Right lobe of liver (tissue), 6 donors: ENCODE measurements around the gene BLOC1S6. TPM values are rescaled to one million over a fixed set of nuclear protein-coding genes. Genes with fewer than 3 reads are reported as not detected.
A peak's percentile ranks its signal among the peaks of the same experiment; 100 is the strongest.

Experiments
- ATAC-seq, 4 donors: fragments of 200-7000 bp; cut with Tn5 transposase; one replicate each; pipeline ENCODE4 v1.9.1; 2020; ENCODE audit warnings: mild to moderate bottlenecking in 4 of 4, moderate library complexity in 4 of 4
- DNase-seq, 3 donors: peaks; one replicate each; pipeline ENCODE4 v3.0.0-alpha.2; 2020
- H3K27ac ChIP-seq, 3 donors: fragments of 200-600 bp; one replicate each; pipeline ENCODE4 v1.8.0; 2022
- H3K27me3 ChIP-seq, 2 donors: fragments of 200-600 bp; one replicate each; pipeline ENCODE4 v1.8.0; 2022
- H3K36me3 ChIP-seq, 4 donors: fragments of 200-600 bp; sonication (generic) in 1 of 4; one replicate each; pipeline versions ENCODE4 v1.5.1 to v1.8.0; 2017 to 2022; ENCODE audit warnings: control low read depth in 1 of 4
- H3K4me1 ChIP-seq, 4 donors: fragments of 200-600 bp; sonication (generic) in 1 of 4; one replicate each; pipeline versions ENCODE4 v1.5.1 to v1.8.0; 2017 to 2022; ENCODE audit warnings: control low read depth in 1 of 4
- H3K4me3 ChIP-seq, 3 donors: fragments of 200-600 bp; one replicate each; pipeline ENCODE4 v1.8.0; 2022
- H3K9me3 ChIP-seq, 4 donors: fragments of 200-600 bp; sonication (generic) in 1 of 4; one replicate each; pipeline versions ENCODE4 v1.5.1 to v1.8.0; 2017 to 2022; ENCODE audit warnings: control low read depth in 1 of 4
- CTCF ChIP-seq, 4 donors: fragments of 200-600 bp in 3 of 4; fragments of 450-650 bp in 1 of 4; IDR thresholded peaks; one replicate each; pipeline versions ENCODE4 v1.5.1 to v1.8.0; 2016 to 2022; ENCODE audit warnings: antibody characterized with exemption in 4 of 4, mild to moderate bottlenecking in 2 of 4
- POLR2A ChIP-seq: fragments of 450-650 bp; IDR thresholded peaks from one replicate; pipeline ENCODE4 v1.6.1; 2017; ENCODE audit warnings: antibody characterized with exemption, mild to moderate bottlenecking
- WGBS: methylation state at CpG from one replicate; pipeline ENCODE4 v1.1.6; 2018; ENCODE audit warnings: low coverage, low lambda C conversion rate; ENCODE audit not compliant: insufficient coverage; ENCODE audit errors: missing lambda C conversion rate; 5-methylcytosine and 5-hydroxymethylcytosine counted together
- intact Hi-C, 2 donors: fragments of 100-400 bp; cut with DNase I; formaldehyde crosslinking; loops; one replicate each; pipeline versions ENCODE4 v1.11.2 to v1.14.1; 2022
- small RNA-seq, 2 experiments: library from RNA; depleted of rRNA; stranded (forward); fragments of <200 nt; gene quantifications; one replicate each; pipeline ENCODE3, GENCODE V24; 2016
- total RNA-seq, 6 experiments: library from RNA; depleted of rRNA in 2 of 6; stranded (reverse); fragments of >200 nt in 2 of 6; fragmentation: NEBNext Ultra II Directional in 3 of 6; extraction: Animal tissue kit (Norgen Biotek cat#: 25700) in 3 of 6; gene quantifications; one replicate each; pipeline versions ENCODE4 v1.1.0 to v1.2.4, GENCODE V29; 2016 to 2023
- donor health status: DM: no; HTN: yes; CAD: no.
- donor health status: DM: no; HTN: no; CAD: no.
- donor health status: DM: no; HTN: no; CAD: no.
- donor health status: DM: no; HTN: yes; CAD: no.
- donor health status: DM: no; HTN: yes; CAD: no.

Gene BLOC1S6
- total RNA-seq, 6 experiments from 2014 or later: 15.9 to 33.7 (median 24.3) TPM

GRCh38 chr15:45653702-45654424 is 66.7 kb downstream of the BLOC1S6 start:
- TF ChIP-seq POLR2A (no peak), CTCF (IDR thresholded peaks at IDR 0.05) (no peak)
- peak; percentile 21 to 56 (median 42) for ATAC-seq
- peaks cover 0 to 23% (median 11%) of the 10 kb centered on the region in 4 donors for H3K4me1 ChIP-seq

GRCh38 chr15:45654749-45655148 is 67.6 kb downstream of the BLOC1S6 start:
- intact Hi-C loops: no loop called here
- WGBS: 88% methylated on average over 5 of the region's 6 CpGs
- H3K4me3 ChIP-seq: no peak overlapping the region
- H3K36me3 ChIP-seq: no peaks in the 10 kb centered on the region
- no peak overlapping the region for H3K27ac ChIP-seq
- DNase-seq (no peak), ATAC-seq (no peak)
- H3K9me3 ChIP-seq: no peaks in the 10 kb centered on the region
- H3K4me1 ChIP-seq: peaks cover 0 to 14% (median 7%) of the 10 kb centered on the region in 4 donors
- TF ChIP-seq CTCF (IDR thresholded peaks at IDR 0.05): no peak
- TF ChIP-seq POLR2A: no peak
- no peaks in the 10 kb centered on the region for H3K27me3 ChIP-seq

More at GRCh38 chr15:45653702-45654424, 66.7 kb downstream of the BLOC1S6 start:
- Histone ChIP-seq H3K4me3 (no peak overlapping the region), H3K27ac (no peak overlapping the region), H3K9me3 (no peaks in the 10 kb centered on the region), H3K27me3 (no peaks in the 10 kb centered on the region), H3K36me3 (no peaks in the 10 kb centered on the region)
- intact Hi-C loops: no loop called here
- no peak for DNase-seq
- 52% methylated on average over 3 of the region's 3 CpGs for WGBS

DNA sequence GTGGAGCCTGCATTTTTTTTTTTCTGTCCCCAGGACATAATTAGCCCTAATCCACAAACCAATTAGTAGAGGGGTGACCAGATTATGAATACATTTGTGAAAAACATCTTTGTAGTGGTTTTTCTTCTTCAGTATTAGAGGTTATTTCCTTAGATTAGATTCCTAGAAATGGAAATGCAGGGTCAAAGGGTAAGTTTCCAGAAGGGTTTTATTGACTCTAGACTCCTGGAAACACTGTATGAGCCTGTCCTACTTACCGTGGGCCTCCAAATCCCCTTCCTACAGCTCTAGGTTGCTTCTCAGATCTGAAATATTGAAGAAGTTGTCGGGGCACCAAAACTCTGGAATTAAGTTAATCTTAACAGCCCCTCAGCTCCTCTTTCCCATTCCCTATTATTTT is 70.1 kb downstream of the BLOC1S6 start:
- Histone ChIP-seq H3K4me1 (peaks cover 0 to 24% (median 10%) of the 10 kb centered on the region in 4 donors), H3K9me3 (no peaks in the 10 kb centered on the region), H3K4me3 (no peak overlapping the region), H3K27ac (no peak overlapping the region), H3K36me3 (peaks cover 0 to 8% (median 2%) of the 10 kb centered on the region in 4 donors), H3K27me3 (no peaks in the 10 kb centered on the region)
- DNase-seq (no peak), ATAC-seq (peak in 1 of 4 donors; percentile 18)
- WGBS: 60% methylated on average over 2 of the region's 2 CpGs
- TF ChIP-seq CTCF (IDR thresholded peaks at IDR 0.05) (no peak), POLR2A (no peak)
- intact Hi-C loops: no loop called here

DNA sequence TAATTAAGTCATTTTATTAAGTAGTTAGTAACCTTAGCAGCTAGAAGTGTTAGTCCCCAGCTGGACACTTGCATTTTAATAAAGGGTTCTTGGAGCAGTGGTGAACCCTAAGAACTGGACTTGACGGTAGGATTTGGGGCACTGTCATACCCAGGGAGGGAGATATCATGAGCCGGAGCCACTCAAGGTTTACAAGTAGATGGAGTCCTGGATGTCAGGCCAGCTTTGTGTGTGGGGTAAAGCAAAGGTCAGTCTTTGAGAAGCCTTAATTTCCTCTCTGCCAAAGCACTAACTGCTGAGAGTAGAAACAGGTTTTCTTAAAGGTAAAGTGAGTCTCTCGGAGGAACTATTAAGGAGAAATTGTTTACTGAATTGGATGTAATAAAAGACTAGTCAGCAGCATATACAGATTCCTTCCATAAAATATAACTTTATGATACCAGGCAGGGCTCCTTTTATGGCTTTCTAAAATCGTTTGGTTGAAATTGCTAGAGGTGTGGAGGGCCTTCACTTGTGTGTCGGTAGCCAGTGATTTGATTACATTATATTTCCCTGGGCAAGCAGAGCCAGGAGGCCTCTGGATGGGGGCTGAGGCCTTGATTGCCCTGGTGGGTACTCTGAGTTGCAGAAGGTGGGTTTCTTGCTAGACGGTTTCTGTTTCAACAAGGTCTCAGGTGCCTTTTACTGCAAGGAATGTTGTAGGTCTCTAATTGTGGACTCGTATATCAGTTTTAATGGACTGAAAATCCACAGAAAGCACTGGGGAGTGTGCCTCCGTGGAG is 70.8 kb downstream of the BLOC1S6 start:
- Histone ChIP-seq H3K4me1 (peaks cover 0 to 24% (median 10%) of the 10 kb centered on the region in 4 donors), H3K27me3 (no peaks in the 10 kb centered on the region), H3K27ac (no peak overlapping the region), H3K9me3 (no peaks in the 10 kb centered on the region), H3K36me3 (peaks cover 0 to 15% (median 2%) of the 10 kb centered on the region in 4 donors), H3K4me3 (no peak overlapping the region)
- TF ChIP-seq CTCF (IDR thresholded peaks at IDR 0.05): no peak
- no peak for TF ChIP-seq POLR2A
- WGBS: 74% methylated on average over 7 of the region's 8 CpGs
- ATAC-seq (no peak), DNase-seq (no peak)
- intact Hi-C loops: no loop called here

Small RNAs within 50 kb of the gene (small RNA-seq; reads per million reads assigned to genes)
- 0 reads per million in 2 experiments for gene DPPA5P2
- 0 reads per million in 2 experiments for gene RF00019

Other genes starting within 250 kb of the BLOC1S6 start
- 1,000 to 10,000 TPM in 1 of 6 experiments, 100 to 1,000 TPM in 5; 404 to 1,363 (median 579) TPM for gene GATM, start 208.8 kb upstream of the BLOC1S6 start, total RNA-seq
- 1 to 10 TPM; 1.8 to 4.5 (median 3.0) TPM for gene SLC30A4, start 64.6 kb upstream of the BLOC1S6 start, total RNA-seq
- gene SQOR, start 47.6 kb downstream of the BLOC1S6 start, total RNA-seq: 10 to 100 TPM; 34.2 to 77.7 (median 49.1) TPM